HEK293 (cell line): ENCODE measurements around the gene UBALD1.

Experiments
- KLF16 ChIP-seq: fragments of 450-650 bp; formaldehyde crosslinking; IDR thresholded peaks from 2 replicates; pipeline ENCODE4 v1.5.1; 2017; ENCODE audit warnings: missing biosample characterization, missing genetic modification characterization
- REST ChIP-seq: fragments of 450-650 bp; formaldehyde crosslinking; IDR thresholded peaks from 2 replicates; pipeline ENCODE4 v1.5.1; 2016; ENCODE audit warnings: missing biosample characterization, missing genetic modification characterization
- ZNF274 ChIP-seq, 2 experiments: fragments of 200-500 bp in 1 of 2; fragments of 450-650 bp in 1 of 2; sonication (Bioruptor generic) in 1 of 2; formaldehyde crosslinking in 1 of 2; IDR thresholded peaks; 2 replicates each; pipeline versions ENCODE4 v1.5.1 to v1.6.1; 2014 to 2016; ENCODE audit warnings: borderline replicate concordance in 1 of 2, inconsistent platforms in 1 of 2, low read length in 1 of 2, missing biosample characterization in 1 of 2, missing genetic modification characterization in 1 of 2
- TF ChIP-seq, protein P1 (sequence below): fragments of 450-650 bp; formaldehyde crosslinking; IDR thresholded peaks from 2 replicates; pipeline ENCODE4 v1.5.1; 2016; ENCODE audit warnings: missing biosample characterization, missing genetic modification characterization

DNA sequence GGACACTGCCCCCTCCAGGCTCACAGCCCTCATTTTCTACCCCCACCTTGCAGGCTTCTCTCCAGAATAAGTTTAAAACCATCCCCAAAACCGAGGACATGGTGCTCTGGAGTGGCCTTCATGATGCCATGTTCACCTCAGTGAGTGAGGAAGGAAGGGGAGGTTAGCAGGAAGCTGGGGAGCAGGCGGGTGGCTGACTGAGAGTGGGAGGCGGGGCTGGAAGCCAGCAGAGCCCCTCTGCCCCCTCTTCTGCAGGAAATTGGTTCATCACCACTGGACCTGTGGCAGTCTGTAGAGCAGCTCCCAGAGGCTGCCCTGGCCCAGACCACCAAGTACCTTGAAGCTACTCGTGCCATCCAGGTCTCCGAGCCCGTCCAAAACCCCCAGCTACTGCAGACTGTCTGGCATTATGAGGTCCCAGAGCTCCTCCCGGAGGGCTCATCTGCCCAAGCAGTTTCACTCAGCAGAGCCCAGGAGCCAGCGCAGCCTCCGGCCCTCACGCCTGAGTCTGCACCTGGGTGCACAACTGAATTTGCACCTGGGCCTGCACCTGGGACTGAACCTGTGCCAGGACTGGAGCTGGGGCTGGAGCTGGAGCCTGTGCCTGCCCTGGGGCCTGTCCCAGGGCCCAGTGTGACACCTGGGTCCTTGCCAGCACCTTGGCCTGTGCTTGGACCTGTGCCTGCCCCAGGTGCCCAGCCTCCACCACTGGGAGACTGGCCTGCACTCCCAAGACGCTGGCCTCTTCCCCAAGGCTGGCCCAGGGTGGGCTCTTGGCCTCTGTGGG, 39.6 kb downstream of the UBALD1 start:
- TF ChIP-seq, protein P1, sequence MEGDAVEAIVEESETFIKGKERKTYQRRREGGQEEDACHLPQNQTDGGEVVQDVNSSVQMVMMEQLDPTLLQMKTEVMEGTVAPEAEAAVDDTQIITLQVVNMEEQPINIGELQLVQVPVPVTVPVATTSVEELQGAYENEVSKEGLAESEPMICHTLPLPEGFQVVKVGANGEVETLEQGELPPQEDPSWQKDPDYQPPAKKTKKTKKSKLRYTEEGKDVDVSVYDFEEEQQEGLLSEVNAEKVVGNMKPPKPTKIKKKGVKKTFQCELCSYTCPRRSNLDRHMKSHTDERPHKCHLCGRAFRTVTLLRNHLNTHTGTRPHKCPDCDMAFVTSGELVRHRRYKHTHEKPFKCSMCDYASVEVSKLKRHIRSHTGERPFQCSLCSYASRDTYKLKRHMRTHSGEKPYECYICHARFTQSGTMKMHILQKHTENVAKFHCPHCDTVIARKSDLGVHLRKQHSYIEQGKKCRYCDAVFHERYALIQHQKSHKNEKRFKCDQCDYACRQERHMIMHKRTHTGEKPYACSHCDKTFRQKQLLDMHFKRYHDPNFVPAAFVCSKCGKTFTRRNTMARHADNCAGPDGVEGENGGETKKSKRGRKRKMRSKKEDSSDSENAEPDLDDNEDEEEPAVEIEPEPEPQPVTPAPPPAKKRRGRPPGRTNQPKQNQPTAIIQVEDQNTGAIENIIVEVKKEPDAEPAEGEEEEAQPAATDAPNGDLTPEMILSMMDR (tag by site-specific recombination) = 0 out of 2 replicates have a peak, but pooled peaks have one; percentile 9
- no peak for TF ChIP-seq ZNF274 (IDR thresholded peaks at IDR 0.05; ENCODE audit: low read length)
- no peak for TF ChIP-seq ZNF274 (tag by site-specific recombination; IDR thresholded peaks at IDR 0.05; ENCODE audit: borderline replicate concordance)
- no peak for TF ChIP-seq KLF16
- no peak for TF ChIP-seq REST
